ENCODE data around the gene HMG20A. TPM values are rescaled to one million over a fixed set of nuclear protein-coding genes. Genes with fewer than 3 reads are reported as not detected.

Gene HMG20A
- total RNA-seq, 1 experiment from 2014 or later: 54.0 TPM

GRCh38 chr15:77412972-77413698 is 7.6 kb upstream of the HMG20A start:
- ChIA-PET POLR2A (no interaction called here), CTCF (no interaction called here)
- no peak for TF ChIP-seq TCF7L2 (IDR thresholded peaks at IDR 0.05; ENCODE audit: low read depth, low read length)
- no peak for TF ChIP-seq SIN3A (IDR thresholded peaks at IDR 0.05; ENCODE audit: borderline replicate concordance, insufficient read depth, low read depth, low read length)
- no peak for TF ChIP-seq CTCF (IDR thresholded peaks at IDR 0.05)
- no peak for TF ChIP-seq POLR2AphosphoS5 (IDR thresholded peaks at IDR 0.05; ENCODE audit: low read depth, low read length)
- TF ChIP-seq REST (IDR thresholded peaks at IDR 0.05; ENCODE audit: insufficient read depth in 1 of 2, low read depth in 2 of 2, low read length in 1 of 2): no peak
- in situ Hi-C loops (cut with HindIII; ENCODE audit: low pct_unique_long_range_greater_than_20kb, low sequenced_read_pairs) (no loop called here), intact Hi-C loops (cut with micrococcal nuclease; ENCODE audit: unreplicated experiment) (no loop called here)
- DNase-seq (ENCODE audit: low read depth, low spot score) (no peak), ATAC-seq (no peak)
- BruUV-seq (replicated peaks): no TSS peak
- H3K27ac ChIP-seq (ENCODE audit: low read length): no peak overlapping the region
- H3K4me3 ChIP-seq (ENCODE audit: low read depth in 2 of 2, low read length in 2 of 2): no peak overlapping the region
- no peaks in the 10 kb centered on the region for H3K27me3 ChIP-seq (ENCODE audit: control insufficient read depth, insufficient read depth, low read length)
- H3K36me3 ChIP-seq (ENCODE audit: control insufficient read depth, insufficient read depth, low read length): no peaks in the 10 kb centered on the region
- H3K4me1 ChIP-seq (ENCODE audit: control insufficient read depth, insufficient read depth, low read length): peaks cover 26% of the 10 kb centered on the region
- H3K9me3 ChIP-seq (ENCODE audit: control insufficient read depth, insufficient read depth, low read depth, low read length): no peaks in the 10 kb centered on the region

GRCh38 chr15:77413699-77414349 is 6.9 kb upstream of the HMG20A start:
- in situ Hi-C loops (cut with HindIII; ENCODE audit: low pct_unique_long_range_greater_than_20kb, low sequenced_read_pairs): no loop called here
- Histone ChIP-seq H3K4me3 (ENCODE audit: low read depth in 2 of 2, low read length in 2 of 2) (no peak overlapping the region), H3K27ac (ENCODE audit: low read length) (no peak overlapping the region), H3K36me3 (ENCODE audit: control insufficient read depth, insufficient read depth, low read length) (no peaks in the 10 kb centered on the region), H3K9me3 (ENCODE audit: control insufficient read depth, insufficient read depth, low read depth, low read length) (no peaks in the 10 kb centered on the region), H3K4me1 (ENCODE audit: control insufficient read depth, insufficient read depth, low read length) (peaks cover 31% of the 10 kb centered on the region), H3K27me3 (ENCODE audit: control insufficient read depth, insufficient read depth, low read length) (no peaks in the 10 kb centered on the region)
- no TSS peak for BruUV-seq (replicated peaks)
- ATAC-seq (no peak), DNase-seq (ENCODE audit: low read depth, low spot score) (no peak)
- intact Hi-C loops (cut with micrococcal nuclease; ENCODE audit: unreplicated experiment): no loop called here
- TF ChIP-seq SIN3A (IDR thresholded peaks at IDR 0.05; ENCODE audit: borderline replicate concordance, insufficient read depth, low read depth, low read length) (no peak), TCF7L2 (IDR thresholded peaks at IDR 0.05; ENCODE audit: low read depth, low read length) (no peak), POLR2AphosphoS5 (IDR thresholded peaks at IDR 0.05; ENCODE audit: low read depth, low read length) (no peak), CTCF (IDR thresholded peaks at IDR 0.05) (no peak), REST (IDR thresholded peaks at IDR 0.05; ENCODE audit: insufficient read depth in 1 of 2, low read depth in 2 of 2, low read length in 1 of 2) (no peak)
- CTCF ChIA-PET: no interaction called here
- POLR2A ChIA-PET: interaction anchor here (0.6 kb wide), 1 partner anchor 134 kb away, joined by 7 read pairs; no protein-coding TSS in a partner anchor

Data from Panc1 (cell line).